Mucosa of descending colon (tissue), 3 donors: ENCODE measurements around the gene PCDHA8. TPM values are rescaled to one million over a fixed set of nuclear protein-coding genes. Genes with fewer than 3 reads are reported as not detected.
A peak's percentile ranks its signal among the peaks of the same experiment; 100 is the strongest.
"Not testable (repeated sequence)": the region's sequence is repeated elsewhere in the genome, so short reads cannot be mapped to it uniquely, and the experiment has no call there.

Experiments
- ATAC-seq: fragments of 200-7000 bp; cut with Tn5 transposase; one replicate; pipeline ENCODE4 v1.9.1; 2020; ENCODE audit warnings: mild to moderate bottlenecking, moderate library complexity
- DNase-seq, 3 donors: peaks; one replicate each; pipeline ENCODE4 v3.0.0-alpha.2; 2020
- H3K36me3 ChIP-seq: fragments of 200-600 bp; one replicate; pipeline ENCODE4 v1.8.0; 2021; ENCODE audit warnings: low read depth, mild to moderate bottlenecking
- H3K4me1 ChIP-seq: fragments of 200-600 bp; one replicate; pipeline ENCODE4 v1.8.0; 2021; ENCODE audit warnings: low read depth, mild to moderate bottlenecking
- H3K4me3 ChIP-seq: fragments of 200-600 bp; one replicate; pipeline ENCODE4 v1.8.0; 2021; ENCODE audit warnings: mild to moderate bottlenecking
- H3K9me3 ChIP-seq: fragments of 200-600 bp; one replicate; pipeline ENCODE4 v1.8.0; 2021; ENCODE audit warnings: mild to moderate bottlenecking
- intact Hi-C, 2 donors: fragments of 100-400 bp; cut with DNase I in 1 of 2; cut with micrococcal nuclease in 1 of 2; formaldehyde crosslinking; loops; one replicate each; pipeline versions ENCODE4 v1.11.0 to v1.11.1; 2022; cut with DNase I, micrococcal nuclease
- long read RNA-seq, 2 donors: library from polyadenylated mRNA; unstranded; transcript quantifications; one replicate each; pipeline ENCODE4 v2.0.0, GENCODE V29; 2019 to 2021
- total RNA-seq, 3 donors: library from RNA; stranded (reverse); fragmentation: NEBNext Ultra II Directional in 2 of 3; extraction: Animal tissue kit (Norgen Biotek cat#: 25700) in 2 of 3; gene quantifications; one replicate each; pipeline versions ENCODE4 v1.2.1 to v1.2.4, GENCODE V29; 2021 to 2023
- TF ChIP-seq, protein P1 (sequence below): fragments of 200-600 bp; IDR thresholded peaks from one replicate; pipeline ENCODE4 v1.8.0; 2022; ENCODE audit warnings: antibody characterized with exemption, mild to moderate bottlenecking
- donor health status: DM: no; HTN: no; CAD: no; lungs with moderate emphysema.
- donor health status: DM: no; HTN: no; CAD: no.
- donor health status: DM: no; HTN: yes; CAD: no.

The PCDHA8 gene, protein sequence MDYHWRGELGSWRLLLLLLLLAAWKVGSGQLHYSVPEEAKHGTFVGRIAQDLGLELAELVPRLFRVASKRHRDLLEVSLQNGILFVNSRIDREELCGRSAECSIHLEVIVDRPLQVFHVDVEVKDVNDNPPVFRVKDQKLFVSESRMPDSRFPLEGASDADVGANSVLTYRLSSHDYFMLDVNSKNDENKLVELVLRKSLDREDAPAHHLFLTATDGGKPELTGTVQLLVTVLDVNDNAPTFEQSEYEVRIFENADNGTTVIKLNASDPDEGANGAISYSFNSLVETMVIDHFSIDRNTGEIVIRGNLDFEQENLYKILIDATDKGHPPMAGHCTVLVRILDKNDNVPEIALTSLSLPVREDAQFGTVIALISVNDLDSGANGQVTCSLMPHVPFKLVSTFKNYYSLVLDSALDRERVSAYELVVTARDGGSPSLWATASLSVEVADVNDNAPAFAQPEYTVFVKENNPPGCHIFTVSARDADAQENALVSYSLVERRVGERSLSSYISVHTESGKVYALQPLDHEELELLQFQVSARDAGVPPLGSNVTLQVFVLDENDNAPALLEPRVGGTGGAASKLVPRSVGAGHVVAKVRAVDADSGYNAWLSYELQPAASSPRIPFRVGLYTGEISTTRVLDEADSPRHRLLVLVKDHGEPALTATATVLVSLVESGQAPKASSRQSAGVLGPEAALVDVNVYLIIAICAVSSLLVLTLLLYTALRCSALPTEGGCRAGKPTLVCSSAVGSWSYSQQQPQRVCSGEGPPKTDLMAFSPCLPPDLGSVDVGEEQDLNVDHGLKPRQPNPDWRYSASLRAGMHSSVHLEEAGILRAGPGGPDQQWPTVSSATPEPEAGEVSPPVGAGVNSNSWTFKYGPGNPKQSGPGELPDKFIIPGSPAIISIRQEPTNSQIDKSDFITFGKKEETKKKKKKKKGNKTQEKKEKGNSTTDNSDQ
- total RNA-seq: under 1 TPM in 2 of 3 donors, not detected in 1; 0.14 to 0.19 TPM
- long read RNA-seq, donor 1: 0 reads
- long read RNA-seq, donor 2: 0 reads

DNA sequence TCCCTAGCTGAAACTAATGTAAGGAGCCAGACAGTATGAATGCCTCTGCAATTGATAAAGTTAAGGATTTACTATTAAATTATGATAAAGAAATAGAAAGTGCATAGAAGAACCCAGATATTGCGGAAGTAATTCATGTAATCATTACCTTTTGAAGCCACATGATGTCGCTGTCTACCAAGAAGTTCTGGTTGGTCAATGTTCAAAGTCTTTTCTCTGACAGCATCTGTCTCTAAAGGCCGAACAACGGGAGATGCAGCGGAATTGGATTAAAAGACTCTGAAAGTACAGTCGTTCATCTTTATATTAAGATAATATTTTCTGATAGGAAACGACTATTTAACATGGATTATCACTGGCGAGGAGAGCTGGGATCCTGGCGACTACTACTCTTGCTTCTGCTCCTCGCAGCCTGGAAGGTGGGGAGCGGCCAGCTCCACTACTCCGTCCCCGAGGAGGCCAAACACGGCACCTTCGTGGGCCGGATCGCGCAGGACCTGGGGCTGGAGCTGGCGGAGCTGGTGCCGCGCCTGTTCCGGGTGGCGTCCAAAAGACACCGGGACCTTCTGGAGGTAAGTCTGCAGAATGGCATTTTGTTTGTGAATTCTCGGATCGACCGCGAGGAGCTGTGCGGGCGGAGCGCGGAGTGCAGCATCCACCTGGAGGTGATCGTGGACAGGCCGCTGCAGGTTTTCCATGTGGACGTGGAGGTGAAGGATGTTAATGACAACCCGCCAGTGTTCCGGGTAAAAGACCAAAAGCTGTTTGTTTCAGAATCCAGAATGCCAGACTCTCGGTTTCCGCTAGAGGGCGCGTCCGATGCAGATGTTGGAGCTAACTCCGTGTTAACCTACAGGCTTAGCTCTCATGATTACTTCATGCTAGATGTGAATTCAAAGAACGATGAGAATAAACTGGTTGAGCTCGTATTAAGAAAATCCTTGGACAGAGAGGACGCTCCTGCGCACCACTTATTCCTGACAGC lies at the start of gene PCDHA8:
Gene PCDHA8, plus strand, starts transcription at position 210 of the 985 bp plus-strand sequence. Its CDS starts 135 bp downstream, at position 345.
- DNase-seq: no peak
- no peak within 1 kb of the TSS for H3K4me3 ChIP-seq
- intact Hi-C loops: no loop called here

DNA sequence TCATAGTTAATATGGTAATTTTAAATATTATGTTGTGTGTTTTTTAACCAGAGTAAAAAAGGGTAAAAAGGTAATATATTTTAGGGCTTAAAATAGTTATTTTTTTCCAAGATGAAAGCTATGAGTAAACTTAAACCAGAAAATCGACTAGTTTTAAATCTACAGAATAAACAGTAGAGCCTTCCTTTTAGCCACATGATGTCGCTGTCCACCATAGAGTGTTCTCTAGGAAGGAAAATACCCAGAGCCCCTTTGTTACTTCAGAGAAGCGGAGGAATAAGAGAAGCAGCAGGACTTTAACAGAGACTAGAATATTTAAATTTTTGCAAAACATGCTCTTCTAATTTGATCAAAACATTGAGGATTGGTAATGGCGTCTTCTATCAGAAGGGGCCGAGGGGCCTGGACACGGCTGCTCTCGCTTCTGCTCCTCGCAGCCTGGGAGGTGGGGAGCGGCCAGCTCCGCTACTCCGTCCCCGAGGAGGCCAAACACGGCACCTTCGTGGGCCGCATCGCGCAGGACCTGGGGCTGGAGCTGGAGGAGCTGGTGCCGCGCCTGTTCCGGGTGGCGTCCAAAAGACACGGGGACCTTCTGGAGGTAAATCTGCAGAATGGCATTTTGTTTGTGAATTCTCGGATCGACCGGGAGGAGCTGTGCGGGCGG lies 46.3 kb upstream of the PCDHA8 start, which contains the start of gene PCDHA2:
Gene PCDHA2, plus strand, starts transcription at position 258 of the 664 bp plus-strand sequence.
- TF ChIP-seq, protein P1, sequence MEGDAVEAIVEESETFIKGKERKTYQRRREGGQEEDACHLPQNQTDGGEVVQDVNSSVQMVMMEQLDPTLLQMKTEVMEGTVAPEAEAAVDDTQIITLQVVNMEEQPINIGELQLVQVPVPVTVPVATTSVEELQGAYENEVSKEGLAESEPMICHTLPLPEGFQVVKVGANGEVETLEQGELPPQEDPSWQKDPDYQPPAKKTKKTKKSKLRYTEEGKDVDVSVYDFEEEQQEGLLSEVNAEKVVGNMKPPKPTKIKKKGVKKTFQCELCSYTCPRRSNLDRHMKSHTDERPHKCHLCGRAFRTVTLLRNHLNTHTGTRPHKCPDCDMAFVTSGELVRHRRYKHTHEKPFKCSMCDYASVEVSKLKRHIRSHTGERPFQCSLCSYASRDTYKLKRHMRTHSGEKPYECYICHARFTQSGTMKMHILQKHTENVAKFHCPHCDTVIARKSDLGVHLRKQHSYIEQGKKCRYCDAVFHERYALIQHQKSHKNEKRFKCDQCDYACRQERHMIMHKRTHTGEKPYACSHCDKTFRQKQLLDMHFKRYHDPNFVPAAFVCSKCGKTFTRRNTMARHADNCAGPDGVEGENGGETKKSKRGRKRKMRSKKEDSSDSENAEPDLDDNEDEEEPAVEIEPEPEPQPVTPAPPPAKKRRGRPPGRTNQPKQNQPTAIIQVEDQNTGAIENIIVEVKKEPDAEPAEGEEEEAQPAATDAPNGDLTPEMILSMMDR: no peak
- Histone ChIP-seq H3K36me3 (no peaks in the 10 kb centered on the region), H3K9me3 (peaks cover 58% of the 10 kb centered on the region), H3K4me1 (no peaks in the 10 kb centered on the region), H3K4me3 (no peak within 1 kb of the TSS)
- intact Hi-C loops: no loop called here
- DNase-seq (no peak), ATAC-seq (no peak)

More for the DNA sequence above, at the start of gene PCDHA8:
- ATAC-seq: no peak
- no peaks in the 10 kb centered on the region for H3K36me3 ChIP-seq
- TF ChIP-seq, protein P1: no peak
- H3K4me1 ChIP-seq: no peaks in the 10 kb centered on the region
- peaks cover 5% of the 10 kb centered on the region for H3K9me3 ChIP-seq

DNA sequence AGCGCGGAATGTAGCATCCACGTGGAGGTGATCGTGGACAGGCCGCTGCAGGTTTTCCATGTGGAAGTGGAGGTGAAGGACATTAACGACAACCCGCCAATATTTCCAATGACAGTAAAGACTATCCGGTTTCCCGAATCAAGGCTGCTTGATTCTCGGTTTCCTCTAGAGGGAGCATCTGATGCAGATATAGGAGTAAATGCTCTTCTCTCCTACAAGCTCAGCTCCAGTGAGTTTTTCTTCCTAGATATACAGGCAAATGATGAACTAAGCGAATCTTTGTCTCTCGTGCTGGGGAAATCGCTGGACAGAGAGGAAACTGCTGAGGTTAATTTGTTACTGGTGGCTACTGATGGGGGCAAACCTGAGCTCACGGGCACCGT lies 45.7 kb upstream of the PCDHA8 start:
- TF ChIP-seq, protein P1: no peak
- H3K9me3 ChIP-seq: peaks cover 55% of the 10 kb centered on the region
- no peak overlapping the region for H3K4me3 ChIP-seq
- ATAC-seq (no peak), DNase-seq (no peak)
- no peaks in the 10 kb centered on the region for H3K4me1 ChIP-seq
- H3K36me3 ChIP-seq: no peaks in the 10 kb centered on the region
- intact Hi-C loops: no loop called here

DNA sequence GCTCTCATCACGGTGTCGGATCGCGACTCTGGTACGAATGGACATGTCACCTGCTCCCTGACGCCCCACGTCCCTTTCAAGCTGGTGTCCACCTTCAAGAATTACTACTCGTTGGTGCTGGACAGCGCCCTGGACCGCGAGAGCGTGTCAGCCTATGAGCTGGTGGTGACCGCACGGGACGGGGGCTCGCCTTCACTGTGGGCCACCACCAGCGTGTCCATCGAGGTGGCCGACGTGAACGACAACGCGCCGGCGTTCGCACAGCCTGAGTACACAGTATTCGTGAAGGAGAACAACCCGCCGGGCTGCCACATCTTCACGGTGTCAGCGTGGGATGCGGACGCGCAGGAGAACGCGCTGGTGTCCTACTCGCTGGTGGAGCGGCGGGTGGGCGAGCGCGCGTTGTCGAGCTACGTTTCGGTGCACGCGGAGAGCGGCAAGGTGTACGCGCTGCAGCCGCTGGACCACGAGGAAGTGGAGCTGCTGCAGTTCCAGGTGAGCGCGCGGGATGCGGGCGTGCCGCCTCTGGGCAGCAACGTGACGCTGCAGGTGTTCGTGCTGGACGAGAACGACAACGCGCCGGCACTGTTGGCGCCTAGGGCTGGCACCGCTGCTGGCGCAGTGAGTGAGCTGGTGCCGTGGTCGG lies 44.8 kb upstream of the PCDHA8 start:
- intact Hi-C loops, H3K4me1 ChIP-seq, H3K4me3 ChIP-seq, DNase-seq, ATAC-seq, H3K36me3 ChIP-seq: not testable (repeated sequence)
- peaks cover 61% of the 10 kb centered on the region for H3K9me3 ChIP-seq

DNA sequence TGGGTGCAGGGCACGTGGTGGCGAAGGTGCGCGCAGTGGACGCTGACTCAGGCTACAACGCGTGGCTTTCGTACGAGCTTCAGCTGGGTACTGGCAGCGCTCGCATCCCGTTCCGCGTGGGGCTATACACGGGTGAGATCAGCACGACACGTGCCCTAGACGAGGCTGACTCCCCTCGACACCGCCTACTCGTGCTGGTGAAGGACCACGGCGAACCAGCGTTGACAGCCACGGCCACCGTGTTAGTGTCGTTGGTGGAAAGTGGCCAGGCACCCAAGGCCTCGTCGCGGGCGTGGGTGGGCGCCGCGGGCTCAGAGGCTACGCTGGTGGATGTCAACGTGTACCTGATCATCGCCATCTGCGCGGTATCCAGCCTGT lies 44.3 kb upstream of the PCDHA8 start:
- H3K36me3 ChIP-seq: no peaks in the 10 kb centered on the region
- TF ChIP-seq, protein P1: no peak
- intact Hi-C loops: no loop called here
- no peak overlapping the region for H3K4me3 ChIP-seq
- DNase-seq: peak in 1 of 3 donors; percentile 37
- peaks cover 66% of the 10 kb centered on the region for H3K9me3 ChIP-seq
- ATAC-seq: no peak
- no peaks in the 10 kb centered on the region for H3K4me1 ChIP-seq
